ENCODE results near the gene SRD5A3. TPM values are rescaled to one million over a fixed set of nuclear protein-coding genes. Genes with fewer than 3 reads are reported as not detected.

The SRD5A3 gene
- total RNA-seq, 1 experiment from 2014 or later, result 24.0 TPM

- no peak overlapping the region for H3K4me3 Mint-ChIP-seq
- ChIA-PET POLR2A (no interaction called here), CTCF (interaction anchor here (0.7 kb wide), 1 partner anchor 297 kb away, joined by 3 read pairs; no protein-coding TSS in a partner anchor)
- TF ChIP-seq IRF1 (CRISPR knock-in tag; IDR thresholded peaks at IDR 0.05), result no peak
- no peak for TF ChIP-seq TCF7 (CRISPR knock-in tag; IDR thresholded peaks at IDR 0.05; ENCODE audit: low read depth)
- TF ChIP-seq ZBTB21 (CRISPR knock-in tag; IDR thresholded peaks at IDR 0.05; ENCODE audit: borderline replicate concordance), result no peak
- no peak for TF ChIP-seq CTCF (IDR thresholded peaks at IDR 0.05)
- no peak for TF ChIP-seq ZNF425 (CRISPR knock-in tag; conservative IDR thresholded peaks at IDR 0.05)
- no peak for TF ChIP-seq ZNF512 (CRISPR knock-in tag; IDR thresholded peaks at IDR 0.05; ENCODE audit: borderline replicate concordance)
- TF ChIP-seq AFF4 (CRISPR knock-in tag; IDR thresholded peaks at IDR 0.05; ENCODE audit: borderline replicate concordance), result no peak
- no peak for TF ChIP-seq SMAD3 (CRISPR knock-in tag; IDR thresholded peaks at IDR 0.05; ENCODE audit: borderline replicate concordance)
- no peaks in the 10 kb centered on the region for H3K4me1 Mint-ChIP-seq
- H3K36me3 Mint-ChIP-seq, result peaks cover 11% of the 10 kb centered on the region
- H3K27me3 Mint-ChIP-seq (ENCODE audit: low read depth), result no peaks in the 10 kb centered on the region
- no peak for DNase-seq (ENCODE audit: low spot score)
- H3K9me3 Mint-ChIP-seq, result no peaks in the 10 kb centered on the region
- no peak overlapping the region for H3K27ac Mint-ChIP-seq
- no peak for ATAC-seq
Measured at GRCh38 chr4:55373461-55373860, 27.4 kb downstream of the SRD5A3 start.

- H3K27ac Mint-ChIP-seq, result no peak overlapping the region
- H3K27me3 Mint-ChIP-seq (ENCODE audit: low read depth), result no peaks in the 10 kb centered on the region
- no peak for DNase-seq (ENCODE audit: low spot score)
- no peak overlapping the region for H3K4me3 Mint-ChIP-seq
- CTCF ChIA-PET, result no interaction called here
- no peaks in the 10 kb centered on the region for H3K36me3 Mint-ChIP-seq
- no peaks in the 10 kb centered on the region; the same call in 1 of the 2 replicates for H3K4me1 Mint-ChIP-seq
- no peaks in the 10 kb centered on the region for H3K9me3 Mint-ChIP-seq
- no peak for ATAC-seq
- no peak for TF ChIP-seq ESRRA (CRISPR knock-in tag; IDR thresholded peaks at IDR 0.05; ENCODE audit: borderline replicate concordance)
- TF ChIP-seq ATF2 (CRISPR knock-in tag; IDR thresholded peaks at IDR 0.05; ENCODE audit: borderline replicate concordance, low read depth), result no peak
- TF ChIP-seq ZNF512 (CRISPR knock-in tag; IDR thresholded peaks at IDR 0.05; ENCODE audit: borderline replicate concordance), result no peak
- TF ChIP-seq USF2 (CRISPR knock-in tag; IDR thresholded peaks at IDR 0.05), result no peak
- TF ChIP-seq SMAD3 (CRISPR knock-in tag; IDR thresholded peaks at IDR 0.05; ENCODE audit: borderline replicate concordance), result no peak
- TF ChIP-seq NFATC4 (CRISPR knock-in tag; IDR thresholded peaks at IDR 0.05), result no peak
- no peak for TF ChIP-seq CBFB (CRISPR knock-in tag; IDR thresholded peaks at IDR 0.05; ENCODE audit: low read depth)
- POLR2A ChIA-PET, result no interaction called here
Measured at GRCh38 chr4:55376698-55377097, 30.7 kb downstream of the SRD5A3 start.

All from WTC11 (cell line).